ENCODE data around the gene PRKN. TPM values are rescaled to one million over a fixed set of nuclear protein-coding genes. Genes with fewer than 3 reads are reported as not detected.

PRKN gene
- total and polyA plus RNA-seq, 2 experiments from 2014 or later: 2.3 to 3.9 TPM

DNA sequence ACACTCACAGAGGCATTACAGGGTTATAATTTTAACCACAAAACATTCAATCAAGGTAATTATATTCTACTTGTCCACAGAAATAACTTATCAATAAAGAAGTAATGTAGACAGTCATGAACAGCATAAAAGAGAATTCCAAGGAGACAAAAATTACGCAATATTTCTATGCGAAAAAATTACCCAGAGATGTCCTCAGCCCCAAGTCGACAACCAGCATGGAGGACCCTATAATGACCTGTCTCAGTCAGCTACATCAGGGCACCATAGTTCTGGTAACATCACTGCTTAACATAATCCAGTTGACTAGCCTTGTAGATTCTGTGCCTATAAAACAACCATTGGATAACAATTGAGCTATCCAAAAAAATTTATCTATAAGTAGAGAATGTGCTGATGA lies 579.8 kb downstream of the PRKN start:
- no peaks in the 10 kb centered on the region for H3K4me1 ChIP-seq (ENCODE audit: insufficient read depth)
- no peaks in the 10 kb centered on the region for H3K27me3 ChIP-seq
- no peak for DNase-seq (ENCODE audit: low spot score)
- H3K36me3 ChIP-seq (replicated peaks; ENCODE audit: insufficient read depth, low read depth): no peaks in the 10 kb centered on the region
- 90% methylated on average over 3 of the region's 3 CpGs for WGBS (ENCODE audit: low lambda C conversion rate, missing lambda C conversion rate)
- H4K20me1 ChIP-seq (ENCODE audit: insufficient read depth, poor library complexity, severe bottlenecking): no peaks in the 10 kb centered on the region
- no peak overlapping the region for H3K27ac ChIP-seq
- H3K79me2 ChIP-seq: no peaks in the 10 kb centered on the region
- H2AFZ ChIP-seq: no peak overlapping the region
- H3K9me2 ChIP-seq (replicated peaks; ENCODE audit: insufficient read depth): no peaks in the 10 kb centered on the region
- no peak overlapping the region for H3K4me3 ChIP-seq
- no peak overlapping the region for H3K4me2 ChIP-seq
- TF ChIP-seq EZH2 (IDR thresholded peaks at IDR 0.05; ENCODE audit: borderline replicate concordance): no peak
- TF ChIP-seq, protein P1, sequence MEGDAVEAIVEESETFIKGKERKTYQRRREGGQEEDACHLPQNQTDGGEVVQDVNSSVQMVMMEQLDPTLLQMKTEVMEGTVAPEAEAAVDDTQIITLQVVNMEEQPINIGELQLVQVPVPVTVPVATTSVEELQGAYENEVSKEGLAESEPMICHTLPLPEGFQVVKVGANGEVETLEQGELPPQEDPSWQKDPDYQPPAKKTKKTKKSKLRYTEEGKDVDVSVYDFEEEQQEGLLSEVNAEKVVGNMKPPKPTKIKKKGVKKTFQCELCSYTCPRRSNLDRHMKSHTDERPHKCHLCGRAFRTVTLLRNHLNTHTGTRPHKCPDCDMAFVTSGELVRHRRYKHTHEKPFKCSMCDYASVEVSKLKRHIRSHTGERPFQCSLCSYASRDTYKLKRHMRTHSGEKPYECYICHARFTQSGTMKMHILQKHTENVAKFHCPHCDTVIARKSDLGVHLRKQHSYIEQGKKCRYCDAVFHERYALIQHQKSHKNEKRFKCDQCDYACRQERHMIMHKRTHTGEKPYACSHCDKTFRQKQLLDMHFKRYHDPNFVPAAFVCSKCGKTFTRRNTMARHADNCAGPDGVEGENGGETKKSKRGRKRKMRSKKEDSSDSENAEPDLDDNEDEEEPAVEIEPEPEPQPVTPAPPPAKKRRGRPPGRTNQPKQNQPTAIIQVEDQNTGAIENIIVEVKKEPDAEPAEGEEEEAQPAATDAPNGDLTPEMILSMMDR (IDR thresholded peaks at IDR 0.05; ENCODE audit: poor library complexity): no peak
- TF ChIP-seq EZH2phosphoT487 (IDR thresholded peaks at IDR 0.05; ENCODE audit: low read depth, severe bottlenecking, unreplicated experiment): no peak
- H3K9me3 ChIP-seq (ENCODE audit: low read depth): no peaks in the 10 kb centered on the region

DNA sequence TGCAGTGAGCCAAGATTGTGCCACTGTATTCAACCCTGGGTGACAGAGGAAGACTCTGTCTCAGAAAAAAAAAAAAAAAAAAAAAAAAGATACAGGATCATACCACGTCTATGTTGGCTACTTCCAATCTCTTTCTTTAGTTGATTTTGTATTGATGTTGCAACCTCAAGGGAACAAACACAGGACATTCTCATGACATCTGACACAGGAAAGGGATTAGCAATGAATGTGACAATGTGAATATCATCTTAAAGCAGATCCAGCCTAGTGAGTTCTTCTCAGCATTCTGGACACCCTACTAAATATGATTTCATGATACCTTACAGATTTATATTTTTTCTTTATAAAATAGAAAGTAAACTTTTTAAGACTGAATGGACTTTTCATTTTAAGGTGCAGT lies 580.3 kb downstream of the PRKN start:
- no peak for DNase-seq (ENCODE audit: low spot score)
- H3K4me3 ChIP-seq: no peak overlapping the region

DNA sequence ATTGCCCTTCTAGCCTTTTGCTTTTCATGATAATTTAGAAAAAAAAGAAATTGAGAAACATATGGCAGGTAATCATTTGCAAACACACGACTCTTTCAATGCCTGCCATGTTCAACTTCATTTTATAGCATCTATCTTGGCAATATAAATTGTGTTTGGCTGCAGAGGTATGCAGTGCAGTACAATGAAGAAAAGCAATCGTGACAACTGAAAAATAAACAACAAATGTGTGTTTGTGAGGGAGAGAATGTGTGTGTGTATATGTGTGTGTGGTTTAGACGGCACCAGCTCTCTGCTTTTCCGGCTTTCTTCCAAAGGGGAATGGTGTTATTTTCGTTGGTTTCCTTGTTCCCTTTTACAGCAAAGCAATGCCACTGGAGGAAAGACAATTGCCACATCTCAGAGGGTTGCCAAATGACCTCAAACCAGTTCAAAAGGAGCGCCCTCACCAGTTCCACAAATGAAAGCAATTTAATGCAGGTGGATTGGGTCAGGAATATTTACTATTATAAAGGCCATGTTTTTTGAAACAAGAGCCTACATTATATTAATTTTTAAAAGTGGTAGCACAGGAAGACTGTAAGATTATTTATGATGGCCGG lies 587.2 kb downstream of the PRKN start:
- TF ChIP-seq, protein P1 (IDR thresholded peaks at IDR 0.05; ENCODE audit: poor library complexity): no peak
- no peak for TF ChIP-seq EZH2 (IDR thresholded peaks at IDR 0.05; ENCODE audit: borderline replicate concordance)
- no peak for TF ChIP-seq EZH2phosphoT487 (IDR thresholded peaks at IDR 0.05; ENCODE audit: low read depth, severe bottlenecking, unreplicated experiment)
- Histone ChIP-seq H3K27me3 (no peaks in the 10 kb centered on the region), H3K36me3 (replicated peaks; ENCODE audit: insufficient read depth, low read depth) (no peaks in the 10 kb centered on the region), H3K4me1 (ENCODE audit: insufficient read depth) (no peaks in the 10 kb centered on the region), H3K9me2 (replicated peaks; ENCODE audit: insufficient read depth) (no peaks in the 10 kb centered on the region), H4K20me1 (ENCODE audit: insufficient read depth, poor library complexity, severe bottlenecking) (no peaks in the 10 kb centered on the region), H3K4me3 (no peak overlapping the region), H3K79me2 (no peaks in the 10 kb centered on the region), H2AFZ (no peak overlapping the region), H3K9me3 (ENCODE audit: low read depth) (no peaks in the 10 kb centered on the region), H3K4me2 (no peak overlapping the region), H3K27ac (no peak overlapping the region)
- no peak for DNase-seq (ENCODE audit: low spot score)
- WGBS (ENCODE audit: low lambda C conversion rate, missing lambda C conversion rate): 91% methylated on average over 7 of the region's 7 CpGs

More for the DNA sequence above, 580.3 kb downstream of the PRKN start:
- Histone ChIP-seq H3K27ac (no peak overlapping the region), H3K9me3 (ENCODE audit: low read depth) (no peaks in the 10 kb centered on the region), H3K27me3 (no peaks in the 10 kb centered on the region), H3K79me2 (no peaks in the 10 kb centered on the region), H4K20me1 (ENCODE audit: insufficient read depth, poor library complexity, severe bottlenecking) (no peaks in the 10 kb centered on the region), H3K36me3 (replicated peaks; ENCODE audit: insufficient read depth, low read depth) (no peaks in the 10 kb centered on the region), H3K4me2 (no peak overlapping the region), H3K9me2 (replicated peaks; ENCODE audit: insufficient read depth) (no peaks in the 10 kb centered on the region), H3K4me1 (ENCODE audit: insufficient read depth) (no peaks in the 10 kb centered on the region), H2AFZ (no peak overlapping the region)
- TF ChIP-seq, protein P1 (IDR thresholded peaks at IDR 0.05; ENCODE audit: poor library complexity): no peak
- TF ChIP-seq EZH2 (IDR thresholded peaks at IDR 0.05; ENCODE audit: borderline replicate concordance) (no peak), EZH2phosphoT487 (IDR thresholded peaks at IDR 0.05; ENCODE audit: low read depth, severe bottlenecking, unreplicated experiment) (no peak)
- WGBS (ENCODE audit: low lambda C conversion rate, missing lambda C conversion rate): 77% methylated on average over 1 of the region's 1 CpG
